Measurements from ENCODE around the gene SRGAP1. TPM values are rescaled to one million over a fixed set of nuclear protein-coding genes. Genes with fewer than 3 reads are reported as not detected.

Gene SRGAP1
- total RNA-seq, 6 donors from 2014 or later = 4.7 to 36.7 (median 14.0) TPM

GRCh38 chr12:63889721-63890509, 45.4 kb downstream of the SRGAP1 start:
- Histone ChIP-seq H3K36me3 (no peaks in the 10 kb centered on the region), H3K27ac (no peak overlapping the region), H3K4me1 (peaks cover 0 to 5% (median 2%) of the 10 kb centered on the region in 4 donors), H3K27me3 (no peaks in the 10 kb centered on the region), H3K9me3 (no peaks in the 10 kb centered on the region), H3K4me3 (no peak overlapping the region)
- WGBS, 2 donors = 75% methylated on average over 12 of the region's 12 CpGs
- DNase-seq (no peak), ATAC-seq (ENCODE audit: low FRiP score in 2 of 2) (no peak)
- no peak for TF ChIP-seq CTCF (IDR thresholded peaks at IDR 0.05)
- no peak for TF ChIP-seq EP300 (IDR thresholded peaks at IDR 0.05)
- no peak for TF ChIP-seq POLR2AphosphoS5 (IDR thresholded peaks at IDR 0.05)
- no peak for TF ChIP-seq POLR2A (IDR thresholded peaks at IDR 0.05)

- WGBS, 2 donors = 88% methylated on average over 1 of the region's 1 CpG
- H3K4me1 ChIP-seq = peaks cover 5 to 12% (median 6%) of the 10 kb centered on the region in 4 donors
- H3K4me3 ChIP-seq = no peak overlapping the region
- no peaks in the 10 kb centered on the region for H3K36me3 ChIP-seq
- H3K27ac ChIP-seq = no peak overlapping the region
- no peak for DNase-seq
- H3K9me3 ChIP-seq = no peaks in the 10 kb centered on the region
- no peak for TF ChIP-seq POLR2AphosphoS5 (IDR thresholded peaks at IDR 0.05)
- no peak for TF ChIP-seq CTCF (IDR thresholded peaks at IDR 0.05)
- no peak for TF ChIP-seq EP300 (IDR thresholded peaks at IDR 0.05)
- TF ChIP-seq POLR2A (IDR thresholded peaks at IDR 0.05) = no peak
- no peaks in the 10 kb centered on the region for H3K27me3 ChIP-seq
- no peak for ATAC-seq (ENCODE audit: low FRiP score in 2 of 2)
Measured at GRCh38 chr12:63893170-63893569, 48.7 kb downstream of the SRGAP1 start.

DNA sequence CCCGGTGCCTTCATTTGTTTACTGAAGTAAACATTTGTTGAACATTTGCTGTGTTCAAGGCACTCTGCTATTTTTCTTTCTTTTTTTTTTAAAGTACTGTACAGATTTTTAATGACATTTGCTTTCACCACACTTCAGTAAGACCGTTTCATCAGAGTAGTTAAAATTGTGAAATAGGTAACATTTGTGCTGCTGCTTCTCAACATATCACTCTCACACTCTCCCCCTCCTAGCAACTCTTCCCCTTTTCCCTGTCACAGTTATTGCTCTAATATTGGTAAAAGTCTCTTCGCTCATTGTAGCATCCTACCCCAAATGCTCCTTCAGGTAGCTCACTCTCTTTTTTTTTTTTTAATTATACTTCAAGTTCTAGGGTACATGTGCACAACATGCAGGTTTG, 49.6 kb downstream of the SRGAP1 start:
- Histone ChIP-seq H3K27me3 (no peaks in the 10 kb centered on the region), H3K9me3 (no peaks in the 10 kb centered on the region), H3K4me3 (no peak overlapping the region), H3K27ac (no peak overlapping the region), H3K36me3 (no peaks in the 10 kb centered on the region), H3K4me1 (peaks cover 5 to 14% (median 8%) of the 10 kb centered on the region in 4 donors)
- DNase-seq (no peak), ATAC-seq (ENCODE audit: low FRiP score in 2 of 2) (no peak)
- 57 to 67% methylated on average over 3 of the region's 3 CpGs for WGBS, 2 donors
- TF ChIP-seq POLR2AphosphoS5 (IDR thresholded peaks at IDR 0.05) (no peak), POLR2A (IDR thresholded peaks at IDR 0.05) (no peak), CTCF (IDR thresholded peaks at IDR 0.05) (no peak), EP300 (IDR thresholded peaks at IDR 0.05) (no peak)

DNA sequence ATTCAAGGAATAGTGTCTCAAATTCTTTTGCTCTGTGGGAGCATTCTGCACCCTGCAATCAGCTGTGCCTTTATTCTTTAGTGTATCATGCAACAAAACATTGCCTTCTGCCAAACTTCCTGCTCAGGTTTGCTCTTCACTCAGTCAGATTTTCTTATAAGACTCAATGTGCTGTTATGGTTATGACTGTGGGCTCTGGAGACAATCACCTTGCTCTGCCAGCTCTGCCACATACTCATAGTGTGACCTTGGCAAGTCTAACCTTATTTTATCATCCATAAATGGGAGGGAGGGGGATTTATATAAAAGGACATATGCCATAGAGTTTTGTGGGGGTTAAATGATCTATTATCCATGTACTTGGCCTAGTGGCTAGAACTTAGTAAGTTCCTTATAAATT, 51.3 kb downstream of the SRGAP1 start:
- peaks cover 5 to 17% (median 8%) of the 10 kb centered on the region in 4 donors for H3K4me1 ChIP-seq
- H3K36me3 ChIP-seq = no peaks in the 10 kb centered on the region
- DNase-seq (no peak), ATAC-seq (ENCODE audit: low FRiP score in 2 of 2) (no peak)
- H3K9me3 ChIP-seq = no peaks in the 10 kb centered on the region
- no peaks in the 10 kb centered on the region for H3K27me3 ChIP-seq
- H3K4me3 ChIP-seq = no peak overlapping the region
- H3K27ac ChIP-seq = no peak overlapping the region
- no peak for TF ChIP-seq POLR2AphosphoS5 (IDR thresholded peaks at IDR 0.05)
- TF ChIP-seq EP300 (IDR thresholded peaks at IDR 0.05) = no peak
- no peak for TF ChIP-seq POLR2A (IDR thresholded peaks at IDR 0.05)
- TF ChIP-seq CTCF (IDR thresholded peaks at IDR 0.05) = no peak

DNA sequence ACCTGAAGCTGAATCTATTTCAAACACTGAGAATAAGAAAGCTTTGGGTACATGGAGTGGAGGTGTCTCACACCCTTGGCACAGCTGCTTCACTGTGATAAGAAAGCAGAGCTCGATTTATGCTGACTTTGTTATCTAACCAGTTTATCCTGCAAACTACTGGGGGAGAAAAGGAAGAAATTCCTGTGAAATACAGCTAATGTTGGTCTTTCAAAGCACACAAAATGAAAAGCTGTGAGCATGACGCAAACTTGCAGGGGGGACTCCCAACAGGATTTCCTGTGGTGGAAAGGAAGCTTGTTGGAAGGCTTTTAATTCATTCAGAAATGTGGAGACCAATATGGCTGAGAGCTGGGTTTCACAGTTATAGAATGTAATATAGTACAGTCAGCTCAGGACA, 53.4 kb downstream of the SRGAP1 start:
- TF ChIP-seq EP300 (IDR thresholded peaks at IDR 0.05) (no peak), POLR2AphosphoS5 (IDR thresholded peaks at IDR 0.05) (no peak), POLR2A (IDR thresholded peaks at IDR 0.05) (no peak), CTCF (IDR thresholded peaks at IDR 0.05) (no peak)
- DNase-seq (no peak), ATAC-seq (ENCODE audit: low FRiP score in 2 of 2) (no peak)
- WGBS, 2 donors = 20 to 26% methylated on average over 2 of the region's 2 CpGs
- H3K27me3 ChIP-seq = no peaks in the 10 kb centered on the region
- H3K36me3 ChIP-seq = no peaks in the 10 kb centered on the region
- peaks cover 5 to 17% (median 8%) of the 10 kb centered on the region in 4 donors for H3K4me1 ChIP-seq
- no peak overlapping the region for H3K4me3 ChIP-seq
- no peaks in the 10 kb centered on the region for H3K9me3 ChIP-seq
- H3K27ac ChIP-seq = peak overlapping the region in 1 of 4 donors; percentile 35

All from upper lobe of left lung (tissue), 6 donors.